ENCODE data around the gene TSHZ2. TPM values are rescaled to one million over a fixed set of nuclear protein-coding genes. Genes with fewer than 3 reads are reported as not detected.

The TSHZ2 gene
- total RNA-seq, 2 donors from 2014 or later: 29.1 to 30.7 TPM

DNA sequence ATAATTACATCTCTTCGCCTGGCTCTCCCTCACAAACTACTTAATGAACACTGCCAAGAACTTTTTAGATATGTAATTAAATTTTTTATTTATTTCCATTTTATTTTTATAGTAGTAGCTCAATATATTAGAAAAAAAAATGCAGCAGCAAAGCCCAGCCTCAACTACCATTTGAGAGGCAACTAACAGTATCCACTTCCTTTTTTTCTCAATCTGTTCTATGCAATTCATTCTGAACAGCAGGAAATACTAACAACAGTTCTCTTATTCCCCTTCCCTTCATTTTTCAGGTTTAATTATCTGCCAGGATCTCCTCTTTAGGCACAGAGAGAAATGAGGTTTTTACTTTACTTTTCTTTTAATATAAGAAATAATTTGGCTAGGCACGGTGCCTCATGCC is 508.8 kb downstream of the TSHZ2 start:
- DNase-seq: no peak
- Mint-ChIP-seq H3K4me3 (no peak overlapping the region), H3K27me3 (no peaks in the 10 kb centered on the region), H3K4me1 (no peaks in the 10 kb centered on the region), H3K36me3 (ENCODE audit: low read depth) (no peaks in the 10 kb centered on the region), H3K27ac (no peak overlapping the region)
- no peaks in the 10 kb centered on the region for H3K9me3 ChIP-seq (ENCODE audit: control insufficient read depth, low read length, poor library complexity, severe bottlenecking)
- no peak for ATAC-seq

DNA sequence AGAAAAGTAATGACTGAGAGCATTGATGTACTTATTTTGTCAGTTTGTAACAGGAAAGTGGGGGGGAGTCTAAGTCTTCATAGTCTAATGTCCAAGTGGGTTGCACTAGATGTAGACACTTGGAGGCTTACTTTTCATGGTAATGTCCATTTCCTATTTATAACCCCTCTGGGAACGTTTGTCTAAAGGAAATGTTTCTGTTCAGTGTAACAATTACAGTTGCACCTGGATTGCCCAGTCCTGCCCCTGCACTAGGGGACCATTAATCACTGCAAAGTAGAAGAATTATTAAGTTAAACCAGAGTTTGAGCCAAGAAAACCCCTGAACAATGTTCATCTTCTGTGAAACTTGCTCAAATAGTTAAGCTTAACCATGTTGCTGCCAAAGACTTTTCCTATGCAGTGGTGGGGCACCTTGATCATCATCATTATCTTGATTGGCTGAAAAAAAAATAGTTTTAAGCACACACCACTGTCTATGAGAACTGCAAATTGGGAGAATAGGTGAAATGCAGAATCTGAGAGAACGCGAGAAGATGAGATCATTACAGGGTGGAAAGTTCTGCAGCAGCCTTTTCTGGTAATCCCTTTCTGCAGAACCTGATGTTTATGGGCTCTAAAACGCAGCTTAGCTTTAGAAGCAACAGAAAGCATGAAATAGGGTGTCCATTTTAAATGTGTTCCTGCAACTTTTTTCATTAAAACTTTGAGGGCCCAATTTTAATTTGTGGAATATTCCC is 515.5 kb downstream of the TSHZ2 start:
- ATAC-seq (no peak), DNase-seq (no peak)
- Mint-ChIP-seq H3K4me3 (no peak overlapping the region), H3K27me3 (no peaks in the 10 kb centered on the region), H3K36me3 (ENCODE audit: low read depth) (no peaks in the 10 kb centered on the region), H3K4me1 (peaks cover 2% of the 10 kb centered on the region), H3K27ac (no peak overlapping the region)
- H3K9me3 ChIP-seq (ENCODE audit: control insufficient read depth, low read length, poor library complexity, severe bottlenecking): no peaks in the 10 kb centered on the region

DNA sequence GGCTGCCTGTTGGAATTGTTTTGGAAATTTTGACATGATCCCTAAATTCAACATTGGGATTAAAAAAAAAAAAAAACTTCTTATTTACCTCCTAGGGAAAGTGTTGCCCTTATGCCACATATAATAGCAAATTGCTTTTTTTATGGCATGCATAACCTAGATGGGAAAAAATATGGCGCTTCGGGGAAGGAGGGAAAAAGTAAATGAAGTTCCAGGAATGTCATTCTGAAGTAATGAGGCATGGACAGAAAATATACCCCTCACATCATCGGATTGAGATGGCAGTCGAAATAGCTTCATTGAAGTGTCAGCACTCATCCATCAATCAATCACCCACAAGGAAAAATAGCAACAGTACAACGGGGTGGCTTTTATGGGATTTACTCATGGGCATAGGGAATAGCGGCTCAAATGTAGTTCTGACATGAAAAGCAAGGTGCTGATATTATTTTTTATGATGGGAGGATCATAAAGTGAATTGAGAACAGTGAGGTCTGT is 516.7 kb downstream of the TSHZ2 start:
- Mint-ChIP-seq H3K27ac (no peak overlapping the region), H3K27me3 (no peaks in the 10 kb centered on the region), H3K36me3 (ENCODE audit: low read depth) (no peaks in the 10 kb centered on the region), H3K4me3 (no peak overlapping the region), H3K4me1 (peaks cover 2% of the 10 kb centered on the region)
- H3K9me3 ChIP-seq (ENCODE audit: control insufficient read depth, low read length, poor library complexity, severe bottlenecking): no peaks in the 10 kb centered on the region
- ATAC-seq: no peak
- no peak for DNase-seq

DNA sequence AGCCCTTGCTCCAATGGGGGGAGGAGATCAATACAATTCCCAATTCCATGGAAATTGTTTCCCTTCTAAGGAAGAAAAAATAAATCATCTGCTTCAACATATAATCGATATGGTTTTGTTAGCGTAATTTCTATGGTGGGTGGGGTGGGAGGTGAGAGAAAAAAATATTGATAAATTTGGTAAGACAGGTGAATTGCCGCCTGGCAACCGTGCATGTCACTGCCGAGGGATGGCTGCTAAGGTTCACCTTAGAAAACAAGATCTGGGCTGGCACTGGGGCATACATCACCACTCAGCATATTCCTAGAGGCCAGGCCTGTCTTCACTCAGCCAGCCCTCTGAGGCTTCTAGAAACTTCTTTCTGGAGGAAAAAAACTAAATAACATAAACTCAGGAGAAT is 517.4 kb downstream of the TSHZ2 start:
- peaks cover 2% of the 10 kb centered on the region for H3K4me1 Mint-ChIP-seq
- no peaks in the 10 kb centered on the region for H3K9me3 ChIP-seq (ENCODE audit: control insufficient read depth, low read length, poor library complexity, severe bottlenecking)
- no peak for DNase-seq
- no peak overlapping the region for H3K4me3 Mint-ChIP-seq
- H3K36me3 Mint-ChIP-seq (ENCODE audit: low read depth): no peaks in the 10 kb centered on the region
- no peak overlapping the region for H3K27ac Mint-ChIP-seq
- no peaks in the 10 kb centered on the region for H3K27me3 Mint-ChIP-seq
- no peak for ATAC-seq

DNA sequence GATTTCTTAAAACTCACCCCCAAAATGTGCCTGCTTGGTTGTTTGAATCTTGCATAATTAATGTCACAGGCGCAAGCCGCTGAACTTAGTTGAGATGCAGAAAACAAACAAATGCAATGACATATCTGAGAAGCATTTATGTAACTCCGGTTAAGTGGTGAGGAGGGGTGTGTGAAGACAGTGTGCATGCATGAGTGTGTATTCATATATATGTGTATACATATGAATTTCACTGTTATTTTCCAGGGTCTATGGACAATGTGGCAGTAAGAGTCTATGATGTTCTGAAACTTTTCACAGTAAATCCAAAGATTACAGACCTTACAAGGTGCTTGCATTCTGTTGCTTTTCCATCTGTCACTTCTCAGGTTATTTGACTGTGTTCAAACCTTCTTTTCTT is 518.5 kb downstream of the TSHZ2 start:
- DNase-seq (no peak), ATAC-seq (no peak)
- no peak overlapping the region for H3K27ac Mint-ChIP-seq
- no peak overlapping the region for H3K4me3 Mint-ChIP-seq
- H3K27me3 Mint-ChIP-seq: no peaks in the 10 kb centered on the region
- H3K9me3 ChIP-seq (ENCODE audit: control insufficient read depth, low read length, poor library complexity, severe bottlenecking): no peaks in the 10 kb centered on the region
- H3K36me3 Mint-ChIP-seq (ENCODE audit: low read depth): no peaks in the 10 kb centered on the region
- peaks cover 2% of the 10 kb centered on the region for H3K4me1 Mint-ChIP-seq

DNA sequence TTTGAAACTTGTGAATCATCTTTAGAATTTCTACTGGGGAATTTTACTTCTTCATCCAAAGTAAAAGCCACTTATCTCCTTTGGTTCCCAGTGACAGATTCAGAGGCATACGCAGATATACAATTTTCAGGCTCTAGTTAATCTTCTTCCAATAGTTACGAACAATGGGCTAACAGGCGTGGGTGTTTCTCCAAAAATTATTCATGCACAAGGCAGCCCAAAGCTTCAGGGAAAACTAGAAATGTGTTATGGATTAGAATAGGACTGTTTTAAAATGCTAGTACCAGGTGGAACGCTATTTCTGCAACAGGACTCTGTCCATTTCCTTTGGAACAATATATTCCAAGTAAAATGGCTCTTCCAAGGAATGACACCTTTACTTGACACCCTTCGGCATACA is 519.3 kb downstream of the TSHZ2 start:
- no peak overlapping the region for H3K4me3 Mint-ChIP-seq
- ATAC-seq: no peak
- H3K4me1 Mint-ChIP-seq: peaks cover 2% of the 10 kb centered on the region
- H3K9me3 ChIP-seq (ENCODE audit: control insufficient read depth, low read length, poor library complexity, severe bottlenecking): no peaks in the 10 kb centered on the region
- H3K36me3 Mint-ChIP-seq (ENCODE audit: low read depth): no peaks in the 10 kb centered on the region
- no peak for DNase-seq
- H3K27me3 Mint-ChIP-seq: no peaks in the 10 kb centered on the region
- no peak overlapping the region for H3K27ac Mint-ChIP-seq

DNA sequence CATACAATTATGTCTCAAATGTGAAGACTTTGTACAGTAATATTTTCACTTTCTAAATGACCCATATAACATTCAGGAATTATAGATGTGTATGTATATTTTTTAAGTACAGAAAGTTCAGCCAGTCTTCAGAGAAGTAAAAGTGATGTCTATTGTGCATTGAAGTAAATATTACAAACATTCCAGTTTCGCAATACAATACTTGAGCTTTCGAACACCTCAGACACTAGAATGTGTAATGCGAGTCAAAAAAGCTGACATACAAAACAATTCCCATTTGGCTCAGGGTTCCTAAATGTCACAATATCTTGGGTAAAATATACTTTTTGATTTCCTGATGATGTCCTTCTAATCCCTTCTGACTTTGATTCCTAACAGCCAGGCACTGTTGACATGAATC is 520.1 kb downstream of the TSHZ2 start:
- no peaks in the 10 kb centered on the region for H3K27me3 Mint-ChIP-seq
- no peak for ATAC-seq

DNA sequence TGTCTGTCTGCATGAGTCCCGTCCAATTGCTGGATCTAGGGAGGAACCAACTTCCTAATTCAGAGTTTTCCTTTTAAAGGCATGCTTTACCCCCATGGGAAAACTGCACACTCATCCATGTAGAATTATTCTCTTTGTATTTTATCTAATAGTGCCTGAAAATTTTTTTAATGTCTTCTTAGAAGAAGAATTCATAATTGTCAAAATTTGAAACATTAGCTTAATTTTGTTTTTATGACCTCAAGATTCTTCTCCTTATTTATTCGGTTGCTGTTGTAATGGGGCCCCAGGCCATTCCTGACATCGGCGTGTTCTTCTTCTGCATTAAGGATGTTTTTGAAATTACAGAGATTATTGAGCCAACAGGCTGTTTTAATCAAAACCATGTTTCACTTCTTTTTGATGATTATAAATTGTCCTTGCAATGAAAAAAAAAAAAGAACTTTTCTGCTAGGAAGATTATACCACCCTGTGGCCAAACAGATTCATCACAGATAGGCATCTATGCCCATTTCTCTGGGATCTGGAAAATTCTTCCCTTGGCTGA is 521.2 kb downstream of the TSHZ2 start:
- ATAC-seq (no peak), DNase-seq (no peak)
- no peaks in the 10 kb centered on the region for H3K9me3 ChIP-seq (ENCODE audit: control insufficient read depth, low read length, poor library complexity, severe bottlenecking)
- H3K27ac Mint-ChIP-seq: no peak overlapping the region
- no peak overlapping the region for H3K4me3 Mint-ChIP-seq
- H3K27me3 Mint-ChIP-seq: no peaks in the 10 kb centered on the region
- H3K36me3 Mint-ChIP-seq (ENCODE audit: low read depth): no peaks in the 10 kb centered on the region
- no peaks in the 10 kb centered on the region for H3K4me1 Mint-ChIP-seq

More for the DNA sequence above, 520.1 kb downstream of the TSHZ2 start:
- Mint-ChIP-seq H3K27ac (no peak overlapping the region), H3K4me3 (no peak overlapping the region), H3K4me1 (peaks cover under 1% of the 10 kb centered on the region), H3K36me3 (ENCODE audit: low read depth) (no peaks in the 10 kb centered on the region)
- DNase-seq: no peak
- no peaks in the 10 kb centered on the region for H3K9me3 ChIP-seq (ENCODE audit: control insufficient read depth, low read length, poor library complexity, severe bottlenecking)

DNA sequence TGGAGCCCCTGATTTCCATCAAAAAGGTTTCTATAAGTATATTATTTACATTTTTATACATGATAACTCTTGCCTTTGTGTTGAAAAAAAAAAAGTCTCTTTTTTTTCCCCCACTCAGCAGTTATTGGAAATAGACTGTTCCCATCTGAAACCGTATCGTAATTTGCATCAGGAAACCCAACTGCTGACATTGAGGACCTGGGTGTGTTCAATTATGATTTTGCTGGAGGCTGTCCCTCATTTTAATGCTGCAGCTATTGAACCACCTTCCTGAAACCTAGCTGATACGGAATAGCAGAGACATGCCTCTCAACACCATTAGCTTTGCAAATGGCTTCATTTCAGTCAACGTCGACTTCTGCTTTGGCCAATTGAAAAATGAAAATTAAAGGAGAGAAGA is 522.6 kb downstream of the TSHZ2 start:
- Mint-ChIP-seq H3K27ac (no peak overlapping the region), H3K4me1 (no peaks in the 10 kb centered on the region), H3K36me3 (ENCODE audit: low read depth) (no peaks in the 10 kb centered on the region), H3K4me3 (no peak overlapping the region), H3K27me3 (no peaks in the 10 kb centered on the region)
- no peaks in the 10 kb centered on the region for H3K9me3 ChIP-seq (ENCODE audit: control insufficient read depth, low read length, poor library complexity, severe bottlenecking)
- DNase-seq (no peak), ATAC-seq (no peak)

DNA sequence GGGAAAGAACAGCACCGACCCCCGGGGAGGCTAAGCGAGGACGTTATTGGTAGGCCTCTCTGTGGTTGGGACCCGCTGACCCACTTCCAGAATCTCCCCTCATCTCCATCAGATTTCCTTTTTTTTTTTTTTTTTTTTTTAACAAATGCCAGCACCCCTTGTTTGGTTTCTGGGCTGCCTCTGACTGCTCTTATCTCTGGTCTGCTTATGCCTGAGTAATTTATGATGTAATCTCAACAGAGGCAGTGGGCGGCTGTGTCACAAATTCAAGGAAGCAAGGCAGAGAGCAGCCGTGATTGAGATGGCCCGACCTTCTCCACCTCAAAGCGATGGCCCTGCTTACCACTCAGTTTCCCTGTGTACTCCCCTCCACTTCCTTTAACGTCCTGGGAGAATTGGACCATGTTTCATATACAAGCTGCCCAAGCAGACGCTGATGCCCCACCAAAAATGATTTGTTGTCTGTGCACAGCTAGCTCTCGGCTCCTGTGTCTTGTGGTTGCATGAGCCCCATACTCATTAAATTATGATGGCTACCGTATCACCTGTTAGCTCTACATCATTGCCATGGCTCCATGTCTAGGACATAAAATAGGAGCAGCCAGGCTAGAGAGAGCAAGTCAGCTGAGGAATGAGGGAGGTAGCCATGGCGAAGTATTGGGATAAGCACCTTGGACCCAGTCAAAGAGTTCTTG is 523.4 kb downstream of the TSHZ2 start:
- H3K9me3 ChIP-seq (ENCODE audit: control insufficient read depth, low read length, poor library complexity, severe bottlenecking): no peaks in the 10 kb centered on the region
- H3K27ac Mint-ChIP-seq: no peak overlapping the region
- no peaks in the 10 kb centered on the region for H3K36me3 Mint-ChIP-seq (ENCODE audit: low read depth)
- DNase-seq (no peak), ATAC-seq (no peak)
- no peaks in the 10 kb centered on the region for H3K4me1 Mint-ChIP-seq
- H3K4me3 Mint-ChIP-seq: no peak overlapping the region
- no peaks in the 10 kb centered on the region for H3K27me3 Mint-ChIP-seq

DNA sequence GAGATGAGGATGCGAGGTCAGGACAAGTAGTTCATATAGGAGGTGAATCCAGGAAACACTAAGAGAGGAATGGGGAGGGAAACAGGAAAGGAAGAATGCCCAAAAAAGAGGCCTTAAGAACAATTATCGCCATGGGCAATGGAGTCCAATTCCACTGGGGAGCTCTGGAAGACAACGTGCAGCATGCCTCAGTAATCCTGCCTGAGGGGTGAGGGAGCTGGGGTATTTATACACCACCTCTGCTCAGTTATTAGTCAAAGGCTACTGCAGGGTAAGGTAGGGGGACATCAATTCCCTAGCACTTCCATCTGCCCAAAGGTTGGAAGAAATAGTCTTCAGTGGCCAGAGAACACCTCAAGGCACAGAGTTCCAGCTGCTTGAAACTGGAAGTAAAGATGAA is 525.1 kb downstream of the TSHZ2 start:
- no peaks in the 10 kb centered on the region for H3K9me3 ChIP-seq (ENCODE audit: control insufficient read depth, low read length, poor library complexity, severe bottlenecking)
- Mint-ChIP-seq H3K27me3 (no peaks in the 10 kb centered on the region), H3K4me3 (no peak overlapping the region), H3K4me1 (no peaks in the 10 kb centered on the region), H3K36me3 (ENCODE audit: low read depth) (no peaks in the 10 kb centered on the region), H3K27ac (no peak overlapping the region)
- no peak for ATAC-seq
- no peak for DNase-seq

DNA sequence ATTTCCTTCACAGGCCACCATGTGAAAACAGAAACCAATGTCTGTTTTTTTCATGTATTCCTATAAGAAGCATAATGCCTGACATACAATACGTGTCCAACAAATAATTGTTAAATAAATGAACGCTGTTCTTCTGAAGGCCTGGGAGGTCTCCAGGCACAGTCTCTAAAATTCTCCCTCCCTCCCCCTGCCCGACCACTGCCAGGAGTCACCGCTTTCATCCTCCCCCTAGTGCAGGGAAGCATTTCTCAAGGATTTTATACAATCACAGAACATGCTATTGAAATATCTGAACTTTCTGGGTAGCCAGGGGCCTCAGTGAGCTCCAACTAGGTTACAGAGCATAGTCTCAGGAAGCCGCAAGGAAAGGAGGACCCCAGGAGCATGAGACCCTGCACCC is 526.2 kb downstream of the TSHZ2 start:
- no peaks in the 10 kb centered on the region for H3K27me3 Mint-ChIP-seq
- ATAC-seq: no peak
- no peak for DNase-seq
- H3K9me3 ChIP-seq (ENCODE audit: control insufficient read depth, low read length, poor library complexity, severe bottlenecking): no peaks in the 10 kb centered on the region
- no peaks in the 10 kb centered on the region for H3K36me3 Mint-ChIP-seq (ENCODE audit: low read depth)
- no peak overlapping the region for H3K27ac Mint-ChIP-seq
- no peaks in the 10 kb centered on the region for H3K4me1 Mint-ChIP-seq
- no peak overlapping the region for H3K4me3 Mint-ChIP-seq

DNA sequence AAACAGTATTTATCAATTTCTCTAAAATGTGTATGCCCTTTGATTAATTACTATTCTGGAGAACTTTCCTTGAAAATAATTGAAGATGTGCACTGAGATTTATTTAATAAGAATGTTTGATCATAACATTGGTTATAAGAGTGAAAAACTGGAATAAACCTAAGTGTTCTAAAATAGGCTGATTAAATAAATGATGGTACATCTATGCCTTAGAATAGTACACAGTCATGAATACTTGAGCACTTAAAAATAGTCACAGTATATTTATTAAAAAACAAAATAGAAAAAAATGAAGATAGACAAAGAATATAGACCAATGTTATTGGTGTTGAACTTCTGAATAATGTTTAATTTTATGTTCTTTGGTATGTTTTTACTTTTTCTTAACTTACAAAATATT is 528.5 kb downstream of the TSHZ2 start:
- H3K9me3 ChIP-seq (ENCODE audit: control insufficient read depth, low read length, poor library complexity, severe bottlenecking): no peaks in the 10 kb centered on the region
- DNase-seq (no peak), ATAC-seq (no peak)
- H3K4me1 Mint-ChIP-seq: no peaks in the 10 kb centered on the region
- H3K36me3 Mint-ChIP-seq (ENCODE audit: low read depth): no peaks in the 10 kb centered on the region
- H3K27me3 Mint-ChIP-seq: no peaks in the 10 kb centered on the region
- no peak overlapping the region for H3K27ac Mint-ChIP-seq
- no peak overlapping the region for H3K4me3 Mint-ChIP-seq

DNA sequence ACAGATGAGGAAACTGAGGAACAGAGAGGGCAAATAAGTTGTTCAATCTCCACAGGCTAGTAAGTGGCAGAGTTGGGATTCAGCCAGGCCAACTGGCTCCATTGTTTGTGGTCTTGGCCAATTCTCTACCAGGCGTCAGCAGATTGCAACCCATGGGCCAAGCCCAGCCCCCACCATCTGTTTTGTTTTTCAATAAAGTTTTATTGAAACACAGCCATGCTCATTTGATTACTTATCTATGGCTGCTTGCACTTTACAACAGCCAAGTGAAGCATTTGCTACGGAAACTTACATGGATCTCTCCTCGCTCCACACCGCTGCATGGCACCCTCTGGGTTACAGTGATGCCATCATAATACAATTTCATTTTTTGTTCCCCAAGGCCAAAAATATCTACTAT is 530.7 kb downstream of the TSHZ2 start:
- no peaks in the 10 kb centered on the region for H3K27me3 Mint-ChIP-seq
- DNase-seq: no peak

More for the DNA sequence above, 530.7 kb downstream of the TSHZ2 start:
- no peak for ATAC-seq
- no peak overlapping the region for H3K27ac Mint-ChIP-seq
- no peaks in the 10 kb centered on the region for H3K36me3 Mint-ChIP-seq (ENCODE audit: low read depth)
- no peak overlapping the region for H3K4me3 Mint-ChIP-seq
- H3K9me3 ChIP-seq (ENCODE audit: control insufficient read depth, low read length, poor library complexity, severe bottlenecking): no peaks in the 10 kb centered on the region
- H3K4me1 Mint-ChIP-seq: no peaks in the 10 kb centered on the region

All from T-helper 17 cell (primary cell).